Endothelial cell of umbilical vein (primary cell): ENCODE data around the gene LMAN1L. TPM values are rescaled to one million over a fixed set of nuclear protein-coding genes. Genes with fewer than 3 reads are reported as not detected.

Experiments
- BruUV-seq: library from RNA; stranded (reverse); fragments of 400-500 nt; replicated peaks from 2 replicates; lab custom pipeline; 2021; lab: Mats Ljungman, UMichigan
- CTCF ChIA-PET: fragments of 300-600, 350-600 bp; sonication (Branson Sonifier 250); formaldehyde crosslinking; loops from one replicate; lab custom pipeline; 2021; ENCODE audit warnings: antibody characterized with exemption, inconsistent platforms; lab: Charles Lee
- POLR2A ChIA-PET: fragments of 300-600, 350-600 bp; sonication (Branson Sonifier 250); formaldehyde crosslinking; loops from one replicate; lab custom pipeline; 2021; ENCODE audit warnings: antibody characterized with exemption, inconsistent platforms; lab: Charles Lee
- DNase-seq: peaks from one replicate; pipeline ENCODE4 v3.0.0-alpha.2; 2011; ENCODE audit warnings: low read depth, low spot score
- FAIRE-seq: peaks from 2 replicates; lab custom pipeline; 2011; peaks lifted over from hg19 to GRCh38; lab: Jason Lieb, UNC
- H2AFZ ChIP-seq: 2 replicates; pipeline ENCODE4 v1.6.0; 2012; ENCODE audit warnings: low read depth, low read length, control low read depth, inconsistent platforms
- H3K27ac ChIP-seq: 2 replicates; pipeline ENCODE4 v1.5.1; 2011; ENCODE audit warnings: low read depth, mild to moderate bottlenecking, control low read depth, low read length, moderate library complexity; ENCODE audit not compliant: insufficient read depth
- H3K27me3 ChIP-seq, 2 experiments: 2 replicates each; pipeline versions ENCODE4 v1.6.0 to v1.6.1; 2011; ENCODE audit warnings: low read length in 2 of 2, mixed read lengths in 1 of 2; ENCODE audit not compliant: control insufficient read depth in 2 of 2, insufficient read depth in 2 of 2
- H3K36me3 ChIP-seq, 2 experiments: 2 replicates in 1 of 2; 3 replicates in 1 of 2; pipeline ENCODE4 v1.5.1; 2011; ENCODE audit warnings: low read length in 2 of 2, mild to moderate bottlenecking in 1 of 2, moderate library complexity in 1 of 2; ENCODE audit not compliant: control insufficient read depth in 2 of 2, insufficient read depth in 2 of 2; ENCODE audit errors: extremely low read depth in 1 of 2
- H3K4me1 ChIP-seq: 3 replicates; pipeline ENCODE4 v1.5.1; 2011; ENCODE audit warnings: mild to moderate bottlenecking, low read length; ENCODE audit not compliant: control insufficient read depth, insufficient read depth; ENCODE audit errors: extremely low read depth
- H3K4me2 ChIP-seq: 2 replicates; pipeline ENCODE4 v1.6.1; 2011; ENCODE audit warnings: low read length, control low read depth, mixed read lengths; ENCODE audit not compliant: insufficient read depth
- H3K4me3 ChIP-seq, 3 experiments: fragments of 200-600 bp in 1 of 3; sonication (generic), shearing (Covaris generic) in 1 of 3; replicated peaks in 1 of 3; 2 replicates each; pipeline ENCODE4 v1.5.1; 2011 to 2016; ENCODE audit warnings: control low read depth in 3 of 3, low read length in 3 of 3, mild to moderate bottlenecking in 2 of 3, inconsistent platforms in 1 of 3, low read depth in 1 of 3, moderate library complexity in 1 of 3; ENCODE audit not compliant: insufficient read depth in 1 of 3
- H3K79me2 ChIP-seq: 2 replicates; pipeline ENCODE4 v1.6.0; 2012; ENCODE audit warnings: low read length, inconsistent platforms; ENCODE audit not compliant: control insufficient read depth, insufficient read depth
- H3K9ac ChIP-seq: replicated peaks from 2 replicates; pipeline ENCODE3; 2011; ENCODE audit warnings: low read length, control low read depth; ENCODE audit not compliant: insufficient read depth; ENCODE audit errors: extremely low read depth
- H3K9me1 ChIP-seq: replicated peaks from 3 replicates; pipeline ENCODE4 v1.6.0; 2011; ENCODE audit warnings: mild to moderate bottlenecking, low read length; ENCODE audit not compliant: control insufficient read depth, insufficient read depth; ENCODE audit errors: extremely low read depth
- H3K9me3 ChIP-seq: replicated peaks from 2 replicates; pipeline ENCODE4 v1.5.1; 2012; ENCODE audit warnings: low read length, inconsistent platforms; ENCODE audit not compliant: control insufficient read depth, insufficient read depth
- H4K20me1 ChIP-seq: replicated peaks from 2 replicates; pipeline ENCODE3; 2011; ENCODE audit warnings: mild to moderate bottlenecking, low read length; ENCODE audit not compliant: control insufficient read depth, insufficient read depth; ENCODE audit errors: extremely low read depth
- CTCF ChIP-seq, 2 donors: IDR thresholded peaks; 1 replicate in 1 of 2; 2 replicates in 1 of 2; pipeline ENCODE4 v1.5.1; 2011; ENCODE audit warnings: low read length in 2 of 2, mild to moderate bottlenecking in 2 of 2, moderate library complexity in 2 of 2, control low read depth in 1 of 2, inconsistent platforms in 1 of 2, low read depth in 1 of 2; ENCODE audit not compliant: insufficient read depth in 1 of 2; ENCODE audit errors: extremely low read depth in 1 of 2
- EZH2 ChIP-seq: IDR thresholded peaks from 2 replicates; pipeline ENCODE4 v1.6.1; 2012; ENCODE audit warnings: borderline replicate concordance, low read depth, mild to moderate bottlenecking, moderate library complexity, low read length, inconsistent platforms; ENCODE audit not compliant: severe bottlenecking
- FOS ChIP-seq: IDR thresholded peaks from 2 replicates; pipeline ENCODE4 v1.6.1; 2011; ENCODE audit warnings: mild to moderate bottlenecking, low read length, moderate library complexity, borderline replicate concordance; ENCODE audit not compliant: insufficient read depth
- GATA2 ChIP-seq: IDR thresholded peaks from 2 replicates; pipeline ENCODE4 v1.7.0; 2011; ENCODE audit warnings: low read depth, mild to moderate bottlenecking, moderate library complexity, mixed read lengths, low read length; ENCODE audit not compliant: insufficient read length, insufficient read depth
- JUN ChIP-seq: IDR thresholded peaks from 2 replicates; pipeline ENCODE4 v1.6.1; 2011; ENCODE audit warnings: borderline replicate concordance, low read depth; ENCODE audit not compliant: insufficient read length, insufficient read depth
- MYC ChIP-seq: IDR thresholded peaks from one replicate; pipeline ENCODE4 v1.6.1; 2011; ENCODE audit warnings: mild to moderate bottlenecking, low read depth, low read length
- POLR2A ChIP-seq: IDR thresholded peaks from 2 replicates; pipeline ENCODE4 v1.6.1; 2012; ENCODE audit warnings: low read depth, mild to moderate bottlenecking, control low read depth, low read length
- POLR2AphosphoS5 ChIP-seq: IDR thresholded peaks from 2 replicates; pipeline ENCODE4 v1.6.1; 2012; ENCODE audit warnings: low read depth, mild to moderate bottlenecking, control low read depth, low read length, moderate library complexity; ENCODE audit not compliant: insufficient read depth
- dilution Hi-C: fragments of 300-500 bp; cut with MboI; formaldehyde crosslinking; loops from one replicate; pipeline ENCODE4 v1.15.0; 2019; ENCODE audit warnings: low sequenced_read_pairs; ENCODE audit not compliant: extremely low pct_ligation_motif_present
- intact Hi-C: fragments of 100-400 bp; cut with micrococcal nuclease; formaldehyde crosslinking; loops from one replicate; pipeline ENCODE4 v1.10.0; 2022
- polyA plus RNA-seq, 4 experiments: library from polyadenylated mRNA; depleted of rRNA in 3 of 4; stranded (reverse) in 3 of 4; unstranded in 1 of 4; fragments of >200 nt; gene quantifications; 2 replicates each; pipeline versions ENCODE4 v1.2.1 to v1.2.3, GENCODE V29; 2011 to 2012; ENCODE audit warnings: missing spikeins in 1 of 4
- total RNA-seq: library from RNA; stranded (reverse); gene quantifications from 2 replicates; pipeline ENCODE4 v1.2.3, GENCODE V29; 2021
- TF ChIP-seq, protein P1 (sequence below): IDR thresholded peaks from 2 replicates; pipeline ENCODE4 v1.6.1; 2011; ENCODE audit not compliant: insufficient read depth, insufficient read length

LMAN1L gene
- total and polyA plus RNA-seq, 2 donors (not counting 3 experiments of a cell fraction or from before 2014, with no cell fraction given) = not detected

- no peak for DNase-seq
- Histone ChIP-seq H3K4me3 (no peak overlapping the region), H3K9me1 (no peaks in the 10 kb centered on the region), H3K27me3 (no peaks in the 10 kb centered on the region), H3K9ac (no peak overlapping the region), H2AFZ (no peak overlapping the region), H4K20me1 (no peaks in the 10 kb centered on the region), H3K36me3 (peaks cover 0 to 14% of the 10 kb centered on the region in 2 experiments), H3K27ac (no peak overlapping the region), H3K79me2 (peaks cover 11% of the 10 kb centered on the region), H3K4me1 (no peaks in the 10 kb centered on the region), H3K9me3 (no peaks in the 10 kb centered on the region), H3K4me2 (no peak overlapping the region)
- intact Hi-C loops = no loop called here
- CTCF ChIA-PET = interaction anchor here (0.6 to 3.4 kb wide), 7 partner anchors 9 to 227 kb away, joined by 3 to 13 read pairs (median 3); no protein-coding TSS in a partner anchor
- no peak for TF ChIP-seq EZH2
- TF ChIP-seq CTCF (IDR thresholded peaks at IDR 0.05; ENCODE audit: extremely low read depth in 1 of 2, insufficient read depth in 1 of 2, low read depth in 1 of 2, low read length in 2 of 2) = no peak
- TF ChIP-seq GATA2 = no peak
- no peak for TF ChIP-seq JUN
- no peak for TF ChIP-seq POLR2A
- TF ChIP-seq POLR2AphosphoS5 = no peak
- no peak for TF ChIP-seq FOS
- TF ChIP-seq, protein P1, sequence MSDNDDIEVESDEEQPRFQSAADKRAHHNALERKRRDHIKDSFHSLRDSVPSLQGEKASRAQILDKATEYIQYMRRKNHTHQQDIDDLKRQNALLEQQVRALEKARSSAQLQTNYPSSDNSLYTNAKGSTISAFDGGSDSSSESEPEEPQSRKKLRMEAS = no peak
- no peak for TF ChIP-seq MYC
- BruUV-seq = no TSS peak
- no peak for FAIRE-seq
- POLR2A ChIA-PET = no interaction called here
- dilution Hi-C loops = no loop called here
Observed at GRCh38 chr15:74858369-74858740, 45.7 kb downstream of the LMAN1L start.
